ENCODE results near the gene MSI2. TPM values are rescaled to one million over a fixed set of nuclear protein-coding genes. Genes with fewer than 3 reads are reported as not detected.

The MSI2 gene
- total and polyA plus RNA-seq, 9 of the 15 experiments (the other 6 are each of a cell fraction or from before 2014, with no cell fraction given) = 4.6 to 61.8 (median 42.4) TPM

- Histone ChIP-seq H4K20me1 (replicated peaks; ENCODE audit: control insufficient read depth, insufficient read depth, low read length) (peaks cover 12% of the 10 kb centered on the region), H3K9me1 (ENCODE audit: control insufficient read depth, insufficient read depth, low read length) (peaks cover 11% of the 10 kb centered on the region), H3K4me3 (no peak overlapping the region), H3K4me2 (ENCODE audit: insufficient read depth, low read length) (no peak overlapping the region), H3K9ac (ENCODE audit: insufficient read depth in 1 of 2, low read depth in 2 of 2, low read length in 2 of 2) (no peak overlapping the region), H3K36me3 (ENCODE audit: control insufficient read depth, insufficient read depth, low read length) (peaks cover 12% of the 10 kb centered on the region; the same call in 2 of the 3 replicates), H3K27me3 (ENCODE audit: control insufficient read depth in 2 of 2, insufficient read depth in 2 of 2, low read length in 2 of 2) (no peaks in the 10 kb centered on the region), H3K27ac (ENCODE audit: extremely low read depth, low read depth, low read length) (no peak overlapping the region), H3K9me3 (replicated peaks; ENCODE audit: control insufficient read depth, insufficient read depth, low read depth, low read length) (no peaks in the 10 kb centered on the region), H3K79me2 (ENCODE audit: control insufficient read depth, insufficient read depth, low read length) (peaks cover 35% of the 10 kb centered on the region), H2AFZ (ENCODE audit: low read depth, low read length) (no peak overlapping the region), H3K4me1 (replicated peaks in 1 of 2; ENCODE audit: control insufficient read depth in 2 of 2, insufficient read depth in 2 of 2, low read length in 2 of 2) (peaks cover 13 to 41% of the 10 kb centered on the region in 2 experiments)
- CTCF ChIA-PET (ENCODE audit: low intra/inter-chr PET ratio) = interaction anchor here (0.6 to 1.2 kb wide), 2 partner anchors 60 to 397 kb away, joined by 3 read pairs; no protein-coding TSS in a partner anchor
- peak; percentile 82 for ATAC-seq
- no TSS peak for BruUV-seq (replicated peaks)
- peak; percentile 79 for FAIRE-seq
- peak; percentile 47 to 78 (median 63) for DNase-seq (ENCODE audit: extremely low read depth in 1 of 4, low spot score in 3 of 4)
- intact Hi-C loops (cut with micrococcal nuclease) = no loop called here
- POLR2A ChIA-PET = interaction anchor here (0.6 to 1.8 kb wide), 3 partner anchors 11 to 30 kb away, joined by 3 read pairs; no protein-coding TSS in a partner anchor
- in situ Hi-C loops (cut with MboI) = no loop called here
- WGBS (ENCODE audit: insufficient coverage, low coverage, missing lambda C conversion rate) = 13% methylated on average over 4 of the region's 4 CpGs
- TF ChIP-seq, protein P1, sequence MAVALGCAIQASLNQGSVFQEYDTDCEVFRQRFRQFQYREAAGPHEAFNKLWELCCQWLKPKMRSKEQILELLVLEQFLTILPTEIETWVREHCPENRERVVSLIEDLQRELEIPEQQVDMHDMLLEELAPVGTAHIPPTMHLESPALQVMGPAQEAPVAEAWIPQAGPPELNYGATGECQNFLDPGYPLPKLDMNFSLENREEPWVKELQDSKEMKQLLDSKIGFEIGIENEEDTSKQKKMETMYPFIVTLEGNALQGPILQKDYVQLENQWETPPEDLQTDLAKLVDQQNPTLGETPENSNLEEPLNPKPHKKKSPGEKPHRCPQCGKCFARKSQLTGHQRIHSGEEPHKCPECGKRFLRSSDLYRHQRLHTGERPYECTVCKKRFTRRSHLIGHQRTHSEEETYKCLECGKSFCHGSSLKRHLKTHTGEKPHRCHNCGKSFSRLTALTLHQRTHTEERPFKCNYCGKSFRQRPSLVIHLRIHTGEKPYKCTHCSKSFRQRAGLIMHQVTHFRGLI (CRISPR knock-in tag; IDR thresholded peaks at IDR 0.05) = no peak
- TF ChIP-seq, protein P2, sequence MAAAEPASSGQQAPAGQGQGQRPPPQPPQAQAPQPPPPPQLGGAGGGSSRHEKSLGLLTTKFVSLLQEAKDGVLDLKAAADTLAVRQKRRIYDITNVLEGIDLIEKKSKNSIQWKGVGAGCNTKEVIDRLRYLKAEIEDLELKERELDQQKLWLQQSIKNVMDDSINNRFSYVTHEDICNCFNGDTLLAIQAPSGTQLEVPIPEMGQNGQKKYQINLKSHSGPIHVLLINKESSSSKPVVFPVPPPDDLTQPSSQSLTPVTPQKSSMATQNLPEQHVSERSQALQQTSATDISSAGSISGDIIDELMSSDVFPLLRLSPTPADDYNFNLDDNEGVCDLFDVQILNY (CRISPR knock-in tag; IDR thresholded peaks at IDR 0.05) = no peak
- TF ChIP-seq ARID1B (IDR thresholded peaks at IDR 0.05) = peak; percentile 85
- no peak for TF ChIP-seq LARP7 (IDR thresholded peaks at IDR 0.05)
- TF ChIP-seq TCF3 (CRISPR knock-in tag; IDR thresholded peaks at IDR 0.05) = peak; percentile 81
- TF ChIP-seq DMBX1 (CRISPR knock-in tag; IDR thresholded peaks at IDR 0.05; ENCODE audit: borderline replicate concordance) = no peak
- TF ChIP-seq, protein P3, sequence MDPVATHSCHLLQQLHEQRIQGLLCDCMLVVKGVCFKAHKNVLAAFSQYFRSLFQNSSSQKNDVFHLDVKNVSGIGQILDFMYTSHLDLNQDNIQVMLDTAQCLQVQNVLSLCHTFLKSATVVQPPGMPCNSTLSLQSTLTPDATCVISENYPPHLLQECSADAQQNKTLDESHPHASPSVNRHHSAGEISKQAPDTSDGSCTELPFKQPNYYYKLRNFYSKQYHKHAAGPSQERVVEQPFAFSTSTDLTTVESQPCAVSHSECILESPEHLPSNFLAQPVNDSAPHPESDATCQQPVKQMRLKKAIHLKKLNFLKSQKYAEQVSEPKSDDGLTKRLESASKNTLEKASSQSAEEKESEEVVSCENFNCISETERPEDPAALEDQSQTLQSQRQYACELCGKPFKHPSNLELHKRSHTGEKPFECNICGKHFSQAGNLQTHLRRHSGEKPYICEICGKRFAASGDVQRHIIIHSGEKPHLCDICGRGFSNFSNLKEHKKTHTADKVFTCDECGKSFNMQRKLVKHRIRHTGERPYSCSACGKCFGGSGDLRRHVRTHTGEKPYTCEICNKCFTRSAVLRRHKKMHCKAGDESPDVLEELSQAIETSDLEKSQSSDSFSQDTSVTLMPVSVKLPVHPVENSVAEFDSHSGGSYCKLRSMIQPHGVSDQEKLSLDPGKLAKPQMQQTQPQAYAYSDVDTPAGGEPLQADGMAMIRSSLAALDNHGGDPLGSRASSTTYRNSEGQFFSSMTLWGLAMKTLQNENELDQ (CRISPR knock-in tag; IDR thresholded peaks at IDR 0.05; ENCODE audit: borderline replicate concordance) = no peak
- TF ChIP-seq TCFL5 (CRISPR knock-in tag; conservative IDR thresholded peaks at IDR 0.05) = no peak
- no peak for TF ChIP-seq HMG20A (CRISPR knock-in tag; conservative IDR thresholded peaks at IDR 0.05)
- TF ChIP-seq ZNF408 (CRISPR knock-in tag; IDR thresholded peaks at IDR 0.05; ENCODE audit: low read depth) = no peak
- TF ChIP-seq PHTF2 (CRISPR knock-in tag; IDR thresholded peaks at IDR 0.05) = no peak
- TF ChIP-seq ZNF12 (CRISPR knock-in tag; IDR thresholded peaks at IDR 0.05) = no peak
- TF ChIP-seq CEBPB (tag; IDR thresholded peaks at IDR 0.05) = no peak
- TF ChIP-seq, protein P4, sequence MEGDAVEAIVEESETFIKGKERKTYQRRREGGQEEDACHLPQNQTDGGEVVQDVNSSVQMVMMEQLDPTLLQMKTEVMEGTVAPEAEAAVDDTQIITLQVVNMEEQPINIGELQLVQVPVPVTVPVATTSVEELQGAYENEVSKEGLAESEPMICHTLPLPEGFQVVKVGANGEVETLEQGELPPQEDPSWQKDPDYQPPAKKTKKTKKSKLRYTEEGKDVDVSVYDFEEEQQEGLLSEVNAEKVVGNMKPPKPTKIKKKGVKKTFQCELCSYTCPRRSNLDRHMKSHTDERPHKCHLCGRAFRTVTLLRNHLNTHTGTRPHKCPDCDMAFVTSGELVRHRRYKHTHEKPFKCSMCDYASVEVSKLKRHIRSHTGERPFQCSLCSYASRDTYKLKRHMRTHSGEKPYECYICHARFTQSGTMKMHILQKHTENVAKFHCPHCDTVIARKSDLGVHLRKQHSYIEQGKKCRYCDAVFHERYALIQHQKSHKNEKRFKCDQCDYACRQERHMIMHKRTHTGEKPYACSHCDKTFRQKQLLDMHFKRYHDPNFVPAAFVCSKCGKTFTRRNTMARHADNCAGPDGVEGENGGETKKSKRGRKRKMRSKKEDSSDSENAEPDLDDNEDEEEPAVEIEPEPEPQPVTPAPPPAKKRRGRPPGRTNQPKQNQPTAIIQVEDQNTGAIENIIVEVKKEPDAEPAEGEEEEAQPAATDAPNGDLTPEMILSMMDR (IDR thresholded peaks at IDR 0.05 in 2 of 3, conservative IDR thresholded peaks at IDR 0.05 in 1 of 3; ENCODE audit: insufficient read depth in 2 of 3, low read depth in 1 of 3, low read length in 3 of 3) = peak in 2 of 3 experiments; percentile 25 to 32; a peak in 3 of 6 replicates
Measured at GRCh38 chr17:57342963-57343589, 86.8 kb downstream of the MSI2 start.

All from K562 (cell line).